GM12878 (cell line): ENCODE measurements around the gene RXFP4. TPM values are rescaled to one million over a fixed set of nuclear protein-coding genes. Genes with fewer than 3 reads are reported as not detected.
A peak's percentile ranks its signal among the peaks of the same experiment; 100 is the strongest.

Experiments used
- ATAC-seq: fragments of 200-7000 bp; cut with Tn5 transposase; 3 replicates; pipeline ENCODE4 v1.9.1; 2020; ENCODE audit warnings: mild to moderate bottlenecking, moderate library complexity
- BruUV-seq: library from RNA; stranded (reverse); fragments of 400-500 nt; replicated peaks from 2 replicates; lab custom pipeline; 2021; lab: Mats Ljungman, UMichigan
- CTCF ChIA-PET: fragments of 300-600 bp; sonication (Branson Sonifier 250); formaldehyde crosslinking; extraction: SDS; loops from one replicate; lab custom pipeline; 2021; ENCODE audit warnings: inconsistent platforms; lab: Yijun Ruan, JAX
- POLR2A ChIA-PET: fragments of 350-600 bp; formaldehyde crosslinking; extraction: SDS; loops from one replicate; lab custom pipeline; 2021; ENCODE audit warnings: inconsistent platforms; lab: Charles Lee
- RAD21 ChIA-PET: fragments of 300-600 bp; sonication (Branson Sonifier 250); formaldehyde crosslinking; loops from one replicate; lab custom pipeline; 2023; ENCODE audit warnings: antibody characterized with exemption; ENCODE audit not compliant: unreplicated experiment; lab: Charles Lee
- SMC1A ChIA-PET: fragments of 300-600 bp; sonication (Branson Sonifier 250); formaldehyde crosslinking; loops from one replicate; lab custom pipeline; 2023; ENCODE audit not compliant: unreplicated experiment, uncharacterized antibody; lab: Charles Lee
- DNase-seq: peaks from one replicate; pipeline ENCODE4 v3.0.0-alpha.2; 2011; ENCODE audit warnings: low read depth, low spot score
- FAIRE-seq: peaks from 3 replicates; lab custom pipeline; 2011; peaks lifted over from hg19 to GRCh38; lab: Jason Lieb, UNC
- H2AFZ ChIP-seq: 2 replicates; pipeline ENCODE4 v1.6.0; 2011; ENCODE audit warnings: low read depth, low read length, control low read depth; ENCODE audit not compliant: control insufficient read depth
- H3K27ac ChIP-seq: 2 replicates; pipeline ENCODE4 v1.5.1; 2011; ENCODE audit warnings: control low read depth; ENCODE audit not compliant: control insufficient read depth, insufficient read depth
- H3K27me3 ChIP-seq, 2 experiments: replicated peaks in 1 of 2; 2 replicates each; pipeline versions ENCODE4 v1.6.0 to v1.6.1; 2011; ENCODE audit warnings: low read length in 1 of 2; ENCODE audit not compliant: control insufficient read depth in 2 of 2, insufficient read depth in 2 of 2
- H3K36me3 ChIP-seq, 2 experiments: 2 replicates each; pipeline ENCODE4 v1.5.1; 2011; ENCODE audit warnings: low read length in 1 of 2; ENCODE audit not compliant: control insufficient read depth in 2 of 2, insufficient read depth in 2 of 2
- H3K4me1 ChIP-seq: 2 replicates; pipeline ENCODE4 v1.6.1; 2011; ENCODE audit warnings: mild to moderate bottlenecking, low read length, moderate library complexity, mixed read lengths; ENCODE audit not compliant: control insufficient read depth, insufficient read depth
- H3K4me2 ChIP-seq: 2 replicates; pipeline ENCODE4 v1.6.0; 2011; ENCODE audit warnings: control low read depth; ENCODE audit not compliant: control insufficient read depth, insufficient read depth
- H3K4me3 ChIP-seq: fragments of 200-600 bp; sonication (generic); 2 replicates; pipeline ENCODE4 v1.5.1; 2016
- H3K79me2 ChIP-seq: 2 replicates; pipeline ENCODE4 v1.6.0; 2011; ENCODE audit warnings: low read length; ENCODE audit not compliant: control insufficient read depth, insufficient read depth
- H3K9ac ChIP-seq: 2 replicates; pipeline ENCODE4 v1.8.0; 2011; ENCODE audit warnings: low read length, control low read depth, mixed read lengths; ENCODE audit not compliant: control insufficient read depth, insufficient read depth
- H3K9me3 ChIP-seq: replicated peaks from 3 replicates; pipeline ENCODE4 v1.5.1; 2011; ENCODE audit warnings: mild to moderate bottlenecking, low read length; ENCODE audit not compliant: control insufficient read depth, insufficient read depth
- H4K20me1 ChIP-seq: 2 replicates; pipeline ENCODE4 v1.6.0; 2011; ENCODE audit not compliant: control insufficient read depth, insufficient read depth
- BCL11A ChIP-seq: IDR thresholded peaks from 2 replicates; pipeline ENCODE4 v1.6.1; 2011; ENCODE audit warnings: low read depth, low read length
- DPF2 ChIP-seq: fragments of 450-650 bp; IDR thresholded peaks from 2 replicates; pipeline ENCODE4 v1.6.1; 2017; ENCODE audit warnings: mild to moderate bottlenecking
- EED ChIP-seq: sonication (generic); IDR thresholded peaks from 2 replicates; pipeline ENCODE4 v1.6.1; 2016; ENCODE audit warnings: antibody characterized with exemption, low read depth
- ETV6 ChIP-seq, 2 experiments: fragments of 450-650 bp in 1 of 2; IDR thresholded peaks in 1 of 2; conservative IDR thresholded peaks in 1 of 2; 2 replicates each; pipeline ENCODE4 v1.6.1; 2014; ENCODE audit warnings: antibody characterized with exemption in 1 of 2, borderline replicate concordance in 1 of 2, low read depth in 1 of 2, mild to moderate bottlenecking in 1 of 2, moderate library complexity in 1 of 2
- IKZF1 ChIP-seq: fragments of 450-650 bp; conservative IDR thresholded peaks from 2 replicates; pipeline ENCODE4 v1.6.1; 2017; ENCODE audit warnings: antibody characterized with exemption, mild to moderate bottlenecking
- NBN ChIP-seq: fragments of 450-650 bp; IDR thresholded peaks from 2 replicates; pipeline ENCODE4 v1.6.1; 2016
- POLR2A ChIP-seq: IDR thresholded peaks from 2 replicates; pipeline ENCODE4 v1.6.1; 2011; ENCODE audit warnings: low read depth, mild to moderate bottlenecking, low read length
- POU2F2 ChIP-seq: IDR thresholded peaks from 3 replicates; pipeline ENCODE4 v1.6.1; 2011; ENCODE audit warnings: low read depth, mild to moderate bottlenecking, low read length, borderline replicate concordance
- SIN3A ChIP-seq: IDR thresholded peaks from 2 replicates; pipeline ENCODE4 v1.6.1; 2012; ENCODE audit warnings: low read depth, low read length, improper control_type of control experiment
- SMC3 ChIP-seq: IDR thresholded peaks from 2 replicates; pipeline ENCODE4 v1.6.1; 2011; ENCODE audit warnings: low read length, improper control_type of control experiment, borderline replicate concordance
- YY1 ChIP-seq: IDR thresholded peaks from 2 replicates; pipeline ENCODE4 v1.6.1; 2011; ENCODE audit warnings: low read depth, mild to moderate bottlenecking, low read length
- WGBS: methylation state at CpG from one replicate; pipeline ENCODE4 v1.1.6; 2016; ENCODE audit warnings: low lambda C conversion rate; ENCODE audit not compliant: insufficient replicate concordance, insufficient coverage; ENCODE audit errors: missing lambda C conversion rate; 5-methylcytosine and 5-hydroxymethylcytosine counted together
- in situ Hi-C: fragments of 300-500 bp; cut with MboI; formaldehyde crosslinking; loops from 9 replicates; pipeline ENCODE4 v1.14.3; 2018; ENCODE audit warnings: mixed read lengths
- intact Hi-C: fragments of 100-400 bp; cut with micrococcal nuclease; formaldehyde crosslinking; loops from one replicate; pipeline ENCODE4 v1.14.2; 2022; ENCODE audit not compliant: unreplicated experiment
- polyA plus RNA-seq, 11 experiments: library from polyadenylated mRNA; depleted of rRNA in 4 of 11; unstranded in 6 of 11; stranded (reverse) in 5 of 11; fragments of >200 nt; fragmentation: Nextera tagmentation in 4 of 11; fragmentation: Illumina TruSeq in 1 of 11; extraction: Ambion mirVana in 4 of 11; extraction: Trizol in 1 of 11; gene quantifications; 1 replicate in 1 of 11; 2 replicates in 10 of 11; pipeline versions ENCODE4 v1.2.1 to v1.2.3, GENCODE V29; 2011 to 2016; ENCODE audit warnings: inconsistent platforms in 2 of 11, missing spikeins in 2 of 11, low read depth in 1 of 11
- total RNA-seq, 4 experiments: library from RNA; depleted of rRNA in 3 of 4; stranded (reverse); fragments of >200 nt in 3 of 4; fragmentation: Illumina TruSeq in 1 of 4; extraction: Trizol in 1 of 4; gene quantifications; 2 replicates each; pipeline versions ENCODE4 v1.2.1 to v1.2.3, GENCODE V29; 2013 to 2021
- TF ChIP-seq, protein P1 (sequence below): fragments of 450-650 bp; IDR thresholded peaks from 2 replicates; pipeline ENCODE4 v1.6.1; 2017; ENCODE audit warnings: mild to moderate bottlenecking, moderate library complexity

Gene RXFP4
- total and polyA plus RNA-seq, 10 of the 15 experiments (the other 5 are each of a cell fraction or from before 2014, with no cell fraction given): 0.10 to 0.40 (median 0.39) TPM; not detected in 7

DNA sequence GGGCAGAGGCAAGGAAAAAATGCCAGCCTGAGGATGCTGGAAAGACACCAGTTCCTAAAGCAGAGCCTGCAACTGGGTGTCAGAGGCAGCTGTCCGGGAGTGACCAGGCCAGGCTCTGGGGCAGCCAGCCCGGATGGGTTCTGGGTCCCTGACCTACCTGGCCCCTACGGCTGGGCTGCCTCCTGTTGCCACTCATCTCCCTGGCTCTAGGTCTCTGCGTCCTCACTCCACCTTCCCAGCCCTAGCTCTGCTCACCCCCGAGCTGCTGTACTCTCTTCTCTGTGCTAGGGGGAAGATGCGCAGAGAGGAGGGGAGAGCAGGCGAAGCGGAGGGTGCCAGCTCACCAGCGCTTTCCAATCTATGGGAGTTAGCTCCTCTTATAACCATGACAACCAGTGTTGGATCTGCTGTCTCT lies 27.9 kb downstream of the RXFP4 start:
- Histone ChIP-seq H3K27ac (no peak overlapping the region), H3K4me1 (peaks cover 54% of the 10 kb centered on the region), H3K36me3 (peaks cover 30 to 47% of the 10 kb centered on the region in 2 experiments), H4K20me1 (peaks cover 10% of the 10 kb centered on the region), H3K9me3 (no peaks in the 10 kb centered on the region), H2AFZ (no peak overlapping the region), H3K27me3 (no peaks in the 10 kb centered on the region), H3K9ac (no peak overlapping the region; the same call in 1 of the 2 replicates), H3K4me2 (no peak overlapping the region), H3K4me3 (peak overlapping the region; percentile 8; the same call in 1 of the 2 replicates), H3K79me2 (peaks cover 72% of the 10 kb centered on the region)
- FAIRE-seq (no peak), DNase-seq (no peak), ATAC-seq (no peak)
- SMC1A ChIA-PET: interaction anchor here (0.5 to 16.7 kb wide), 6 partner anchors 10 to 195 kb away, joined by 3 to 152 read pairs (median 10); partner anchors contain the start of gene ARHGEF2
- in situ Hi-C loops (no loop called here), intact Hi-C loops (no loop called here)
- POLR2A ChIA-PET: interaction anchor here (1.4 kb wide), 1 partner anchor 11 kb away, joined by 5 read pairs; no protein-coding TSS in a partner anchor
- CTCF ChIA-PET: interaction anchor here (1.3 to 4.5 kb wide), 4 partner anchors 11 to 97 kb away, joined by 4 to 54 read pairs (median 10); partner anchors contain the start of gene ARHGEF2
- RAD21 ChIA-PET: interaction anchor here (1.0 to 1.2 kb wide), 2 partner anchors 15 to 20 kb away, joined by 3 read pairs; no protein-coding TSS in a partner anchor
- 94% methylated on average over 9 of the region's 9 CpGs for WGBS
- no TSS peak for BruUV-seq
- TF ChIP-seq IKZF1: no peak
- peak; percentile 41; the same call in 1 of the 2 replicates for TF ChIP-seq POLR2A

DNA sequence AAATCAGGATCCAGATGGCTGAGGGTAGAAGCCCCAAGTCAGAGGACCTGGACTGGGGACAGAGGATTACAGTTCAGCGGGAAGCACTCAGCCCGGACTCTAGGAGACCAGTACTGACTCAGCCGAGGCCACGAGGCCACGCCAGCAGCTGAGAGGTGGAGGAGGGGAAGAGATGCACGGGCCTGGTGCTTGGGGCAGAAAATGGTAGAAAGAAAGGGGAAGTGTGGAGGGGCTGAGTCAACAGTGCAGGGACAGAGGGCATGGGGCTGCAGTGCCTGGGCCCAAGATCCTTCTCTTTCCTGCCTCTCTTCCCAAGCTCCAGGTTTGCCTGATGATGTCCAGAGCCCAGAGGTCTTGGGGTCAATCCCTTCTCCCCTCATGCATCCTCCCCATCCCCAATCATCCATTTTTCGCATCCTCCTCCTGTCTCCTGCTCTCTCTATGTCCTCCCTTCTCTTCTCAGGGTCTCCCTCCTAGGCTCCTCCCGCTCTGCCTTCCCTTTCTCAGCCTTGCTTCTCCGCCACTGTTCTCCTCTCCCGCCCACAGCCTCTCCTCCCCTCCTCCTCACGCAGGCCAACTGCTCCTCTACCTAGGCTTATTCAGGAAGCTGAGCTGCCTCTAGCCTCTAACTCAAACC lies 29.2 kb downstream of the RXFP4 start:
- H3K4me3 ChIP-seq: peak overlapping the region; percentile 70
- TF ChIP-seq YY1: peak; percentile 79
- TF ChIP-seq EED: peak; percentile 71
- 0 out of 2 replicates have a peak, but pooled peaks have one; percentile 80 for TF ChIP-seq DPF2
- TF ChIP-seq, protein P1, sequence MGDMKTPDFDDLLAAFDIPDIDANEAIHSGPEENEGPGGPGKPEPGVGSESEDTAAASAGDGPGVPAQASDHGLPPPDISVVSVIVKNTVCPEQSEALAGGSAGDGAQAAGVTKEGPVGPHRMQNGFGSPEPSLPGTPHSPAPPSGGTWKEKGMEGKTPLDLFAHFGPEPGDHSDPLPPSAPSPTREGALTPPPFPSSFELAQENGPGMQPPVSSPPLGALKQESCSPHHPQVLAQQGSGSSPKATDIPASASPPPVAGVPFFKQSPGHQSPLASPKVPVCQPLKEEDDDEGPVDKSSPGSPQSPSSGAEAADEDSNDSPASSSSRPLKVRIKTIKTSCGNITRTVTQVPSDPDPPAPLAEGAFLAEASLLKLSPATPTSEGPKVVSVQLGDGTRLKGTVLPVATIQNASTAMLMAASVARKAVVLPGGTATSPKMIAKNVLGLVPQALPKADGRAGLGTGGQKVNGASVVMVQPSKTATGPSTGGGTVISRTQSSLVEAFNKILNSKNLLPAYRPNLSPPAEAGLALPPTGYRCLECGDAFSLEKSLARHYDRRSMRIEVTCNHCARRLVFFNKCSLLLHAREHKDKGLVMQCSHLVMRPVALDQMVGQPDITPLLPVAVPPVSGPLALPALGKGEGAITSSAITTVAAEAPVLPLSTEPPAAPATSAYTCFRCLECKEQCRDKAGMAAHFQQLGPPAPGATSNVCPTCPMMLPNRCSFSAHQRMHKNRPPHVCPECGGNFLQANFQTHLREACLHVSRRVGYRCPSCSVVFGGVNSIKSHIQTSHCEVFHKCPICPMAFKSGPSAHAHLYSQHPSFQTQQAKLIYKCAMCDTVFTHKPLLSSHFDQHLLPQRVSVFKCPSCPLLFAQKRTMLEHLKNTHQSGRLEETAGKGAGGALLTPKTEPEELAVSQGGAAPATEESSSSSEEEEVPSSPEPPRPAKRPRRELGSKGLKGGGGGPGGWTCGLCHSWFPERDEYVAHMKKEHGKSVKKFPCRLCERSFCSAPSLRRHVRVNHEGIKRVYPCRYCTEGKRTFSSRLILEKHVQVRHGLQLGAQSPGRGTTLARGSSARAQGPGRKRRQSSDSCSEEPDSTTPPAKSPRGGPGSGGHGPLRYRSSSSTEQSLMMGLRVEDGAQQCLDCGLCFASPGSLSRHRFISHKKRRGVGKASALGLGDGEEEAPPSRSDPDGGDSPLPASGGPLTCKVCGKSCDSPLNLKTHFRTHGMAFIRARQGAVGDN: peak; percentile 58
- peak; percentile 7; the same call in 1 of the 2 replicates for TF ChIP-seq SMC3
- TF ChIP-seq ETV6 (conservative IDR thresholded peaks at IDR 0.05 in 1 of 2, IDR thresholded peaks at IDR 0.05 in 1 of 2; ENCODE audit: borderline replicate concordance in 1 of 2, low read depth in 1 of 2): no peak
- TF ChIP-seq BCL11A: 0 out of 2 replicates have a peak, but pooled peaks have one; percentile 34
- peak; percentile 83 for TF ChIP-seq NBN
- no peak; the same call in 2 of the 3 replicates for TF ChIP-seq POU2F2
- TF ChIP-seq SIN3A: peak; percentile 84; the same call in 1 of the 2 replicates

More for the DNA sequence above, 29.2 kb downstream of the RXFP4 start:
- FAIRE-seq: peak; percentile 69
- Histone ChIP-seq H3K36me3 (peaks cover 21 to 37% of the 10 kb centered on the region in 2 experiments), H3K4me2 (peak overlapping the region; percentile 64), H3K27me3 (no peaks in the 10 kb centered on the region), H3K4me1 (peaks cover 57% of the 10 kb centered on the region), H3K9me3 (no peaks in the 10 kb centered on the region), H3K79me2 (peaks cover 85% of the 10 kb centered on the region), H4K20me1 (peaks cover 13% of the 10 kb centered on the region), H3K9ac (peak overlapping the region; percentile 7; the same call in 1 of the 2 replicates), H3K27ac (peak overlapping the region; percentile 23), H2AFZ (no peak overlapping the region)
- intact Hi-C loops (no loop called here), in situ Hi-C loops (no loop called here)
- BruUV-seq: no TSS peak
- RAD21 ChIA-PET: interaction anchor here (1.0 to 2.5 kb wide), 7 partner anchors 10 to 95 kb away, joined by 3 to 18 read pairs (median 5); partner anchors contain the start of gene KHDC4
- SMC1A ChIA-PET: interaction anchor here (1.1 to 16.7 kb wide), 8 partner anchors 8 to 40 kb away, joined by 3 to 152 read pairs (median 7); partner anchors contain the start of genes ARHGEF2 and KHDC4
- no peak for DNase-seq
- POLR2A ChIA-PET: interaction anchor here (0.6 to 14.9 kb wide), 7 partner anchors 9 to 111 kb away, joined by 3 to 273 read pairs (median 5); partner anchors contain the start of genes RXFP4 and SYT11
- CTCF ChIA-PET: interaction anchor here (0.6 to 2.8 kb wide), 7 partner anchors 10 to 96 kb away, joined by 3 to 14 read pairs (median 4); no protein-coding TSS in a partner anchor
- 11% methylated on average over 11 of the region's 11 CpGs for WGBS
- ATAC-seq: peak; percentile 90
